Measurements from ENCODE around the gene GAL3ST3.

GRCh38 chr11:66052664-66052982 is 3.7 kb upstream of the GAL3ST3 start:
- TF ChIP-seq CTCF (IDR thresholded peaks at IDR 0.05) (no peak), POLR2AphosphoS5 (IDR thresholded peaks at IDR 0.05) (no peak), EP300 (IDR thresholded peaks at IDR 0.05) (no peak)

All from sigmoid colon (tissue), 4 donors.